Nephron (organoid): ENCODE results near the gene GPX2.

ENCODE experiments used
- H3K27ac Mint-ChIP-seq, 3 experiments: 2 replicates each; pipeline ENCODE4 v1.8.0; 2020; ENCODE audit warnings: mixed read lengths in 3 of 3, mild to moderate bottlenecking in 2 of 3, moderate library complexity in 1 of 3
- H3K27me3 Mint-ChIP-seq: 2 replicates; pipeline ENCODE4 v1.8.0; 2021; ENCODE audit warnings: low read depth, mild to moderate bottlenecking, moderate library complexity, mixed read lengths
- H3K36me3 Mint-ChIP-seq: 2 replicates; pipeline ENCODE4 v1.8.0; 2020; ENCODE audit warnings: low read depth, mixed read lengths
- H3K4me1 Mint-ChIP-seq: 2 replicates; pipeline ENCODE4 v1.8.0; 2020; ENCODE audit warnings: mixed read lengths
- H3K4me3 Mint-ChIP-seq, 3 experiments: 2 replicates each; pipeline ENCODE4 v1.8.0; 2020; ENCODE audit warnings: mild to moderate bottlenecking in 3 of 3, mixed read lengths in 3 of 3, moderate library complexity in 2 of 3
- H3K9me3 Mint-ChIP-seq: 2 replicates; pipeline ENCODE4 v1.8.0; 2020; ENCODE audit warnings: mixed read lengths
- CTCF ChIP-seq, 3 experiments: fragments of 200-600 bp; sonication (generic); IDR thresholded peaks; one replicate each; pipeline ENCODE4 v1.5.0; 2021; ENCODE audit warnings: antibody characterized with exemption in 3 of 3; ENCODE audit not compliant: unreplicated experiment in 3 of 3

GPX2 gene

DNA sequence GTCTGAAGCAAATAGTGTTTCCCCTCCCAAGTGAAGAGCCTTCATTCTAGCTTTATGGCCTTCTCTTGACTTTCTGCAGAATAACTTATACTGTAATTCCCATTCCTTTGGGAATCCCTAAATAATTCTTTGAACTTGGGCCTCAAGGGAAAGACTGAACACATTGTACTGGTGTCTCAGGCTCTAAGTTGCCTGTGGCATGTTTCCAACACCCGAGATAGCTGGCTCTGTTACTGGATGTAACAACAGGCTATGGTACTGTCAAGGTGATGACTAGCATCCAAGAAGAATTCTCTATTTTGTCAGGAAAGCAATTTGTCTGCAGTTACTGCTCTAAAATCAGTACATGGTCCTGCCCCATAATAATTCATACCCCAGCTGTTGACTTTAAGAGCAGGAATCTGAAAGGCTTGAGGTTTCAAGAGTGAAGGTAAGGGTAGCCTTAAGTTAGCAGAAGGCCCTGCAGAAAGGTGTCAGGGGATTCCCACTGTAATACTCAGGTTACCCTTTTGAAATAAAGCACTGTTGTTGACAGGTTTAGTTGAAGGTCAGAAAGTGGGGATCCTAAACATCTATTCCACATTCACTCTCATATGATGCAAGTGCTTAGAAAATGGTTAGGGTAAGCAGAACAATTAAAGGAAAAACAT is 5.2 kb downstream of the GPX2 start:
- no peaks in the 10 kb centered on the region for H3K27me3 Mint-ChIP-seq
- no peaks in the 10 kb centered on the region for H3K9me3 Mint-ChIP-seq
- no peak overlapping the region for H3K4me3 Mint-ChIP-seq

DNA sequence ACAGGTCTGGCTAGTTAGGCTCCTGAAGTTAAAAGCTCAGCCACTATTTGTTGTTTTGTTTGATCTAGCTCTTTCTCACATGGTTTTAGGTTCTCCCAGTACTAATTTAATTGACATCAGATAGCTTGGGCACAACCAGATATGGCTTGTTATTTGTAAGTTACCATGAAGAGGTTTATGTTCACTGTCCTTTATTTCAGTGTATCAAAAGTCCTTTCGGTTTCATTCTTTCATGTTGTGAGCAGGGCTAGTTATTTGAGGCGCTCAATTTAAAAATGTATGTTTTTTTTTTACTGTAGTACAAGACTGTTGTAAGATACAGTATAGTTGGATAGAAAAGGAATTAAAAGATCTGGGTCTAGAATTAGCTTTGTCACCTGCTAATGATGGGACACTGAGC is 7.0 kb downstream of the GPX2 start:
- no peak for TF ChIP-seq CTCF (IDR thresholded peaks at IDR 0.05; ENCODE audit: unreplicated experiment in 3 of 3)
- Mint-ChIP-seq H3K27me3 (no peaks in the 10 kb centered on the region), H3K4me1 (peaks cover 68% of the 10 kb centered on the region), H3K27ac (peak overlapping the region; percentile 42 to 80 (median 54)), H3K36me3 (peaks cover 23% of the 10 kb centered on the region), H3K9me3 (no peaks in the 10 kb centered on the region), H3K4me3 (peak overlapping the region in 1 of 3 experiments; percentile 8)

More for the DNA sequence above, 5.2 kb downstream of the GPX2 start:
- TF ChIP-seq CTCF (IDR thresholded peaks at IDR 0.05; ENCODE audit: unreplicated experiment in 3 of 3): no peak
- Mint-ChIP-seq H3K4me1 (peaks cover 57% of the 10 kb centered on the region), H3K27ac (peak overlapping the region; percentile 54 to 80 (median 75)), H3K36me3 (peaks cover 26% of the 10 kb centered on the region)

DNA sequence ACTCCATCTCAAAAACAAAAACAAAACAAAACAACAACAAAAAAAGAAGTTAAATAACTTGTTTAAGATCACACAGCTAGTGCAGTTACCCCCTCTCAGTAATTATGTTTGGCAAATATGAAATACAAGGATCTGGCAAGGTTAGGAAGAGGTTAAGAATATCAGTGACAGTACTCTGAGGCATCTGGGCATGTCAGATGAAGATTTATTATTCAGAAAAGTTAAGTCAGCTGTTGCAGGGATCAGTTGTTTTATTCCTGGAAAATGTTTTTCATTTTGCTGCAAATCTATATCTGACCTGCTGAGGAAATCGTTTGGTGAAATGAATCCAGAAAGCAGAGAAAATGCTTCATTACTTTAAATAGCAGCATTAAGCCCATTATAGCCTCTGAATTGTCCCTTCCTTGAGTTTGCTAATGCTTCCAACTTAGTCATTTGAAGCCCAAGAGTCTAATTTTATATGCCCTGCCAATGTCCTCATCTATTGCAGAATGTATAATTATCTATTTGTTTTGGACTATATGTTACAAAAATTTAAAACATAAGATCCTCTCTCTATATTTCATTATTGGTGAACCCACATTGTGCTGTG is 8.1 kb downstream of the GPX2 start:
- H3K27me3 Mint-ChIP-seq: no peaks in the 10 kb centered on the region
- H3K27ac Mint-ChIP-seq: peak overlapping the region; percentile 54 to 80 (median 73)
- peaks cover 66% of the 10 kb centered on the region for H3K4me1 Mint-ChIP-seq
- no peaks in the 10 kb centered on the region for H3K9me3 Mint-ChIP-seq
- no peak for TF ChIP-seq CTCF (IDR thresholded peaks at IDR 0.05; ENCODE audit: unreplicated experiment in 3 of 3)
- H3K4me3 Mint-ChIP-seq: peak overlapping the region in 1 of 3 experiments; percentile 20
- H3K36me3 Mint-ChIP-seq: peaks cover 24% of the 10 kb centered on the region

GRCh38 chr14:64932231-64932630 is 10.3 kb downstream of the GPX2 start:
- no peaks in the 10 kb centered on the region for H3K27me3 Mint-ChIP-seq
- peaks cover 48% of the 10 kb centered on the region for H3K4me1 Mint-ChIP-seq
- no peak overlapping the region for H3K4me3 Mint-ChIP-seq
- H3K36me3 Mint-ChIP-seq: peaks cover 19% of the 10 kb centered on the region
- TF ChIP-seq CTCF (IDR thresholded peaks at IDR 0.05; ENCODE audit: unreplicated experiment in 3 of 3): no peak
- H3K27ac Mint-ChIP-seq: peak overlapping the region in 2 of 3 experiments; percentile 29 to 57
- H3K9me3 Mint-ChIP-seq: no peaks in the 10 kb centered on the region

- no peak overlapping the region for H3K4me3 Mint-ChIP-seq
- H3K27ac Mint-ChIP-seq: no peak overlapping the region
- H3K27me3 Mint-ChIP-seq: no peaks in the 10 kb centered on the region
Observed at GRCh38 chr14:64931123-64931522, 11.4 kb downstream of the GPX2 start.

More at GRCh38 chr14:64931123-64931522, 11.4 kb downstream of the GPX2 start:
- TF ChIP-seq CTCF (IDR thresholded peaks at IDR 0.05; ENCODE audit: unreplicated experiment in 3 of 3): no peak
- Mint-ChIP-seq H3K4me1 (peaks cover 37% of the 10 kb centered on the region), H3K9me3 (no peaks in the 10 kb centered on the region), H3K36me3 (peaks cover 25% of the 10 kb centered on the region)
